GM23248 (cell line): Measurements from ENCODE around the gene RPS6KA5. TPM values are rescaled to one million over a fixed set of nuclear protein-coding genes. Genes with fewer than 3 reads are reported as not detected.

Experiments used
- DNase-seq: peaks from one replicate; pipeline ENCODE4 v3.0.0-alpha.2; 2015
- H2AFZ ChIP-seq: fragments of 200-600 bp; sonication (generic); 2 replicates; pipeline ENCODE4 v1.6.1; 2016; ENCODE audit warnings: antibody characterized with exemption
- H3F3A ChIP-seq: fragments of 200-600 bp; sonication (generic); 2 replicates; pipeline ENCODE4 v1.6.1; 2016; ENCODE audit warnings: mild to moderate bottlenecking, antibody characterized with exemption, mixed run types; ENCODE audit not compliant: insufficient read depth
- H3K27ac ChIP-seq: fragments of 200-600 bp; sonication (generic); 2 replicates; pipeline ENCODE4 v1.5.1; 2016; ENCODE audit warnings: mild to moderate bottlenecking
- H3K27me3 ChIP-seq: fragments of 200-600 bp; sonication (generic); replicated peaks from 2 replicates; pipeline ENCODE4 v1.6.1; 2016; ENCODE audit warnings: mild to moderate bottlenecking; ENCODE audit not compliant: insufficient read depth
- H3K36me3 ChIP-seq: fragments of 200-600 bp; sonication (generic); 2 replicates; pipeline ENCODE4 v1.6.1; 2016; ENCODE audit warnings: low read depth, mild to moderate bottlenecking
- H3K4me1 ChIP-seq: fragments of 200-600 bp; sonication (generic); 2 replicates; pipeline ENCODE4 v1.6.1; 2016; ENCODE audit warnings: mild to moderate bottlenecking; ENCODE audit not compliant: insufficient read depth
- H3K4me2 ChIP-seq: fragments of 200-600 bp; sonication (generic); one replicate; pipeline ENCODE4 v1.6.1; 2016; ENCODE audit warnings: mild to moderate bottlenecking; ENCODE audit not compliant: unreplicated experiment
- H3K4me3 ChIP-seq: fragments of 200-600 bp; sonication (generic); 2 replicates; pipeline ENCODE4 v1.5.1; 2016; ENCODE audit warnings: mild to moderate bottlenecking
- H3K79me2 ChIP-seq: fragments of 200-600 bp; sonication (generic); 2 replicates; pipeline ENCODE4 v1.6.1; 2016; ENCODE audit warnings: mild to moderate bottlenecking; ENCODE audit not compliant: insufficient read depth
- H3K9ac ChIP-seq: fragments of 200-600 bp; sonication (generic); 2 replicates; pipeline ENCODE4 v1.6.1; 2016; ENCODE audit warnings: mild to moderate bottlenecking
- H3K9me2 ChIP-seq: fragments of 200-600 bp; sonication (generic); 2 replicates; pipeline ENCODE4 v1.6.1; 2016; ENCODE audit warnings: mixed run types, mild to moderate bottlenecking, moderate library complexity; ENCODE audit not compliant: insufficient read depth
- H3K9me3 ChIP-seq: fragments of 200-600 bp; sonication (generic); one replicate; pipeline ENCODE4 v1.6.1; 2017; ENCODE audit warnings: low read depth
- H4K20me1 ChIP-seq: fragments of 200-600 bp; sonication (generic); 2 replicates; pipeline ENCODE4 v1.6.0; 2016; ENCODE audit not compliant: insufficient read depth
- EZH2 ChIP-seq: fragments of 200-600 bp; sonication (generic); IDR thresholded peaks from 2 replicates; pipeline ENCODE4 v1.6.1; 2018; ENCODE audit warnings: antibody characterized with exemption, mild to moderate bottlenecking; ENCODE audit not compliant: insufficient read depth, poor library complexity, severe bottlenecking
- EZH2phosphoT487 ChIP-seq: fragments of 200-600 bp; sonication (generic); IDR thresholded peaks from 2 replicates; pipeline ENCODE4 v1.6.1; 2018; ENCODE audit warnings: antibody characterized with exemption, moderate library complexity, mild to moderate bottlenecking, low read depth; ENCODE audit not compliant: insufficient read depth
- WGBS, 2 experiments: methylation state at CpG; one replicate each; pipeline ENCODE4 v1.1.6; 2015 to 2017; ENCODE audit warnings: low lambda C conversion rate in 2 of 2, low coverage in 1 of 2; ENCODE audit errors: missing lambda C conversion rate in 2 of 2; 5-methylcytosine and 5-hydroxymethylcytosine counted together
- in situ Hi-C: fragments of 300-500 bp; cut with MboI; formaldehyde crosslinking; loops from 2 replicates; pipeline ENCODE4 v1.15.0; 2020
- polyA plus RNA-seq: library from polyadenylated mRNA; unstranded; fragments of >200 nt; fragmentation: Nextera tagmentation; extraction: Ambion mirVana; gene quantifications from 2 replicates; pipeline ENCODE4 v1.2.1, GENCODE V29; 2016
- total RNA-seq: library from RNA; depleted of rRNA; stranded (reverse); fragments of >200 nt; shearing (Covaris generic); gene quantifications from 2 replicates; pipeline ENCODE4 v1.2.3, GENCODE V29; 2014

Gene RPS6KA5
- total and polyA plus RNA-seq, 2 experiments from 2014 or later, result 0.54 to 1.2 TPM

DNA sequence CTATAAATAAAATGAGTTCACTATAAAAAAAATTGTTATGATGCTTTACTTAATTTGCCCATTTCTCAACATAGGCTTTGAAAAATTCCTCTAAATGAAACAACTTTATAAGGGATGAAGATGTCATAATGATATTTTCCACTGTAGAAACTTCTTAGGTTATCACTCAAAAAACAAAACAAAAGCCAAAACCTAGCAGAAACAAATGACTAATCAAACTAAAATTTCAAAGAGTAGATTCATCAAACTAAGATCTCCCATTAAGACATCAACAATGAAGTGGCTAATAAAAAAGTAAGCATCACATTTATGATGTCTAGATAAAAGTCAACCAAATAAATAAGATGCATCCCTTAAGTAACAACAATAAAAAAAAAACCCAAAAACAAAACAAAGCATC lies 207.3 kb downstream of the RPS6KA5 start:
- H3K27me3 ChIP-seq, result peaks cover 12% of the 10 kb centered on the region; the same call in 1 of the 2 replicates
- no peaks in the 10 kb centered on the region for H3K4me1 ChIP-seq
- no peaks in the 10 kb centered on the region for H4K20me1 ChIP-seq
- H3K79me2 ChIP-seq, result no peaks in the 10 kb centered on the region
- TF ChIP-seq EZH2phosphoT487, result no peak
- no peak for TF ChIP-seq EZH2
- H3K9ac ChIP-seq, result no peak overlapping the region
- no peak overlapping the region for H3K4me3 ChIP-seq
- no peaks in the 10 kb centered on the region for H3K9me3 ChIP-seq
- in situ Hi-C loops, result no loop called here
- H3K4me2 ChIP-seq, result no peak overlapping the region
- DNase-seq, result no peak
- H3K27ac ChIP-seq, result no peak overlapping the region
- no peaks in the 10 kb centered on the region for H3K36me3 ChIP-seq
- H3K9me2 ChIP-seq, result no peaks in the 10 kb centered on the region
- H2AFZ ChIP-seq, result no peak overlapping the region
- no peaks in the 10 kb centered on the region for H3F3A ChIP-seq

DNA sequence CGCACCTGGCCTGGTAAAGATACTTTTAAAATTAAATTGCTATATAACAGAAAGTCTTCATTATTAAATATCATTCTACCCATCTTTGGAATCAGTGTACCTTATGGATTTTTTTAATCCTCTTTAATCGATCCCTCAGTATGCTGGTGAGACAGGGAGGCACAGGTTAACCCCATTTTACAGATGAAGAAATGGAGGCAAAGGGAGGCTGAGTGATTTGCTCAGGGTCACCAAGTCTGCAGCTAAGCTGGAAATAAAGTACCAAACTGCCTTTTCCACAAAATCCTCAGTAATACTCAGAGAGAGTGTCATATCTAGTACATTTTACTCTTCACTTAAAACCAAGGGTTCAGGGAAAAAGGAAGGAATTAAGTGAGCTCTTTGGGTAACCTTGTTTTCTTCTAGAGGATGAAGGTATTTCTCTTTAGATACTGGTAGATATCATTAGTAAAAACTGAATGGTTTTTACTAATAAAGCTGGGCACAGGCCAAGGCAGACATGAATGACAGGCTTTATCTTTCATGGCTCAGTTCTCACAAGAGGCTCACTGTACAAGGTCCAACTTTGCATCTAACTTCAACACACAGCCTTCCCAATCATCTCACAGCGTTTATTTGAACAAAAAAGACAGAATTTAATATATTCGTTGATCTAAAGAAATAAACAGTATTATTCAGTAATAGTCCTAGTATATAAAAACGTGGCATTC lies 209.0 kb downstream of the RPS6KA5 start:
- no peaks in the 10 kb centered on the region for H3K9me3 ChIP-seq
- no peak overlapping the region for H2AFZ ChIP-seq
- H3K9ac ChIP-seq, result no peak overlapping the region
- no peaks in the 10 kb centered on the region for H3K4me1 ChIP-seq
- no peak for TF ChIP-seq EZH2phosphoT487
- no peak for TF ChIP-seq EZH2
- no peaks in the 10 kb centered on the region for H4K20me1 ChIP-seq
- in situ Hi-C loops, result no loop called here
- H3K27ac ChIP-seq, result no peak overlapping the region
- no peak overlapping the region for H3K4me3 ChIP-seq
- H3K27me3 ChIP-seq, result peaks cover 18% of the 10 kb centered on the region; the same call in 1 of the 2 replicates
- no peaks in the 10 kb centered on the region for H3K9me2 ChIP-seq
- 80 to 86% methylated on average over 5 of the region's 5 CpGs for WGBS, 2 experiments
- no peak overlapping the region for H3K4me2 ChIP-seq
- H3K36me3 ChIP-seq, result no peaks in the 10 kb centered on the region
- no peak for DNase-seq
- H3K79me2 ChIP-seq, result no peaks in the 10 kb centered on the region
- no peaks in the 10 kb centered on the region for H3F3A ChIP-seq

DNA sequence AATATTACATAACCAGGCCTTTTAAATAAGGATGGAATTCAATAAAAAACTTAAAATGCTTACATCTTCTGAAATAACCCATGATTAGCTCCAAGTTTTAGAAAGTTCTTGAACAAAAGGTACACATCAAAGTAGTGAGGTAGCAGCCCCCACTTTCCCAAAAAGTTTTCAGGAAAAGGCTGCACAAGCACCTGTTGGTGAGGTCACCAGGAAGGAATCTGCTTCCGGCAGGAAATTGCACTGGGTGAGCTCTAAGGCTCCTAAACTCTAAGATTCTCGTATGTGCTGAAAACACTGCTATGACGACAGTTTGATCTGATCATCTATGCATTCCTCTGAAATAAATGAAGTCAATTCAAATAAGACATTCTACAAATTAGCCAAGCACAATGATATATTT lies 210.0 kb downstream of the RPS6KA5 start:
- DNase-seq, result no peak
- no peak overlapping the region for H3K4me2 ChIP-seq
- H2AFZ ChIP-seq, result no peak overlapping the region
- H3K27ac ChIP-seq, result no peak overlapping the region
- H4K20me1 ChIP-seq, result no peaks in the 10 kb centered on the region
- H3K9me3 ChIP-seq, result no peaks in the 10 kb centered on the region
- H3K4me3 ChIP-seq, result no peak overlapping the region
- no peaks in the 10 kb centered on the region for H3K9me2 ChIP-seq
- WGBS, 2 experiments, result 84 to 88% methylated on average over 3 of the region's 3 CpGs
- peaks cover 18% of the 10 kb centered on the region; the same call in 1 of the 2 replicates for H3K27me3 ChIP-seq
- no peaks in the 10 kb centered on the region for H3K4me1 ChIP-seq
- no peak overlapping the region for H3K9ac ChIP-seq
- in situ Hi-C loops, result no loop called here
- H3K36me3 ChIP-seq, result no peaks in the 10 kb centered on the region
- TF ChIP-seq EZH2phosphoT487, result no peak
- no peak for TF ChIP-seq EZH2
- H3K79me2 ChIP-seq, result no peaks in the 10 kb centered on the region
- no peaks in the 10 kb centered on the region for H3F3A ChIP-seq

DNA sequence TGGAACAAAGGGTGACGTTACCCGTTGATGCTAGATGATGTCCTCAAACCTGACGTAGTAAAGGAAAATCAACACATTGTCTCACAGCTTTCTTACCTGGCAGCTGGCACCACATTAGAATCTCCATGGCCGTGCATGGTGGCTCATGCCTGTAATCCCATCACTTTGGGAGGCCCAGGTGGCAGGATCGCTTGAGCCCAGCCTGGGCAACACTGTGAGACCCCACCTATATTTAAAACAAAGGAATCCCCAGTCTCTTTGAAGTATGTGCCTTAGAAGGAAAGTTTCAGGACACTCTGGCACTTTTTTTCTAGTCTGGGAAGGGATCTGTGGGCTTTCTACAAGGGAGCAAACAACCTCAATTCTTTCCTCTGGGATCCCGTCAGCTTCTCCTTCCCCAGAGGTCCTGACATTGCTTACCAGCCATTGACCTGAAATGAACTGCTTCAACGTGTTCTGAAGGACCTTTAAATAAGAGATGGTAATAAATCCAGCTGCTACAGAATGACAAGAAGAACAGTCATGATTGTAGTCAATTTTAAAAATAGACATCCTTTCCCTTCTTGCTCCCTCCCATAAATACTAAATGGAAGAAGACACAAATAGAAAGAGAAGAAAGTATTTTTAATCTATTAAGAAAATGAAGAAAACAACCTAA lies 210.5 kb downstream of the RPS6KA5 start:
- Histone ChIP-seq H2AFZ (no peak overlapping the region), H3K4me3 (no peak overlapping the region), H3K4me2 (no peak overlapping the region), H4K20me1 (no peaks in the 10 kb centered on the region), H3K79me2 (no peaks in the 10 kb centered on the region), H3K9me3 (no peaks in the 10 kb centered on the region), H3F3A (no peaks in the 10 kb centered on the region), H3K9ac (no peak overlapping the region), H3K4me1 (no peaks in the 10 kb centered on the region), H3K9me2 (no peaks in the 10 kb centered on the region), H3K27me3 (peaks cover 18% of the 10 kb centered on the region; the same call in 1 of the 2 replicates), H3K36me3 (no peaks in the 10 kb centered on the region), H3K27ac (no peak overlapping the region)
- DNase-seq, result no peak
- in situ Hi-C loops, result no loop called here
- TF ChIP-seq EZH2 (no peak), EZH2phosphoT487 (no peak)
- 63 to 66% methylated on average over 7 of the region's 7 CpGs for WGBS, 2 experiments
